HG02938 (cell line): ENCODE data around the gene RNF214.

Source experiments
- ATAC-seq: cut with Tn5 transposase; IDR thresholded peaks from one replicate; pipeline ENCODE4 v1.9.1; 2021; ENCODE audit warnings: mild to moderate bottlenecking, moderate library complexity; ENCODE audit not compliant: unreplicated experiment

Gene RNF214

DNA sequence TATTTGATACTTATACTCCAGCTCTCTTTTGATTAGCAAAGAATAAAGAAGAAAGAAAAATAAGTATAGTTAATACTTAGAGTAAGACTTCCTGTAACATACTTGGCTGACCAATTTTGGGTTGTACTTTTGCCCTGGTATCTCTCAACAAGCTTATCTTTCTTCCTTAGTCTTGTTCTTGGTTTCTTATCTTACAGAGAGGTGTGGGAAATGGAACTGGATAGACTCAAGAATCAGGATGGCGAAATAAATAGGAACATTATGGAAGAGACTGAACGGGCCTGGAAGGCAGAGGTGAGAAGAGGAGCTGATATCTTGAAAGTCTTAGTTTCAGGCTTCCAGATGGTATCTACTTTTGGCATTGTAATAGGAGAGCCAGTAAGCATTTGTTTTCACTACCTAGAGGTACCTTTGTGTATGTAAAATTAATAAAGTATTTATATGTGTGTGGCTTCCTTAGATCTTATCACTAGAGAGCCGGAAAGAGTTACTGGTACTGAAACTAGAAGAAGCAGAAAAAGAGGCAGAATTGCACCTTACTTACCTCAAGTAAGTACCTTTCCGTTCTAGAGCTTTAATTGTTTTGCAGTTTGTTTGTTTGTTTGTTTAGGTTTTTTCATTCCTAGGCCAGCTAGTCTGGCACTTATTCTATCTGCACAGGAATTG, 47.4 kb downstream of the RNF214 start:
- no peak for ATAC-seq

DNA sequence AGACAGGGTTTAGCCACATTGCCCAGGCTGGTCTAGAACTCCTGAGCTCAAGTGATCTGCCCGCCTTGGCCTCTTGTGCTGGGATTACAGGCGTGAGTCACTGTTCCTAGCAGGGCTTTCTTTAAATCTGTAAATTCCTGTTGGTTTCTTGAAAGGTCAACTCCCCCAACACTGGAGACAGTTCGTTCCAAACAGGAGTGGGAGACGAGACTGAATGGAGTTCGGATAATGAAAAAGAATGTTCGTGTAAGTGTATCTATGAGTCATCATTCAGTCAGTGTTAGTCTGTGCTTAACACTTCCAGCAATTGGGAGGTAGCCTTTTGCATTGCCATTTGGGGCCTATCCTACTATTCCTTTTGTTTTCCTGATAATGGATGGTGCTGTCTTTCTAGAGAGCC, 48.7 kb downstream of the RNF214 start:
- ATAC-seq = no peak

DNA sequence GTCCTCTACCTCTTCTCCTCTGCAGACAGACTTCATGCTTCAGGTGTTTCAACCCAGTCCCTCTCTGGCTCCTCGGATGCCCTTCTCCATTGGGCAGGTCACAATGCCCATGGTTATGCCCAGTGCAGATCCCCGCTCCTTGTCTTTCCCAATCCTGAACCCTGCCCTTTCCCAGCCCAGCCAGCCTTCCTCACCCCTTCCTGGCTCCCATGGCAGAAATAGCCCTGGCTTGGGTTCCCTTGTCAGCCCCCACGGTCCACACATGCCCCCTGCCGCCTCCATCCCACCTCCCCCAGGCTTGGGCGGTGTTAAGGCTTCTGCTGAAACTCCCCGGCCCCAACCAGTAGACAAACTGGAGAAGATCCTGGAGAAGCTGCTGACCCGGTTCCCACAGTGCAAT, 49.4 kb downstream of the RNF214 start:
- no peak for ATAC-seq

DNA sequence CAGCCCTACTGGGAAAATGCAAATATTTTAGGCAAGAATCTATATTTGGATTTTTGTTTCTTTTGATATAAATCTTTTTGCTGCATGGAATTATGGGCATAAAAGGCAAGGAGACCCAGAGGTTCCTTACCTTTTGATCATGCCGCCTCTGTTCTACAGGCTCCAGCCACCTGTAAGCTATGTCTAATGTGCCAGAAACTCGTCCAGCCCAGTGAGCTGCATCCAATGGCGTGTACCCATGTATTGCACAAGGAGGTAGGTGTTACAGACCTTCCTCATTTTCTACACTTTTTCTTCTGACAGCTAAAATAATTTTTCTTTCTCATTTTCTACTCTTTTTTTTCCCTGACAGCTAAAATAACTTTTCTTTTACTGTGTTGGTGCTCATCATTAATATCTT, 50.5 kb downstream of the RNF214 start:
- ATAC-seq = no peak

DNA sequence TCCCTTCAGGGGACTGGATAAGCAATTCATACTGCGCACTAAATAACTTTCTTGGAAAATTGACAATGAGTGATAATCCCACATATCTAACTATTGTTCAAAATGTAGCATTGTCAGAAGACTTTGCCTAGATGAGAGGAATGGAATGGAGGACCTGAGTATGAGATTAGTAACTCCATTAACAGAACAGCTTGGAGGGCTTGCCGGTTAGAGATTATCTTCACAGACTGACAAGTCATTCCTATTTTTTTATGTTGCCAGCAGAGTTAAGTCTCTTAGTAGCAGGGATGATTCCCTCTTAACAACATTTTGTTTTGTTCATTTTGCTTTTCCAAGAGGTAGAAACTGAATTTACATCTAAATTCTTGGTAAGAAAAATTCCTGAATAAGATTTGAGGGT, 51.6 kb downstream of the RNF214 start:
- ATAC-seq = no peak

DNA sequence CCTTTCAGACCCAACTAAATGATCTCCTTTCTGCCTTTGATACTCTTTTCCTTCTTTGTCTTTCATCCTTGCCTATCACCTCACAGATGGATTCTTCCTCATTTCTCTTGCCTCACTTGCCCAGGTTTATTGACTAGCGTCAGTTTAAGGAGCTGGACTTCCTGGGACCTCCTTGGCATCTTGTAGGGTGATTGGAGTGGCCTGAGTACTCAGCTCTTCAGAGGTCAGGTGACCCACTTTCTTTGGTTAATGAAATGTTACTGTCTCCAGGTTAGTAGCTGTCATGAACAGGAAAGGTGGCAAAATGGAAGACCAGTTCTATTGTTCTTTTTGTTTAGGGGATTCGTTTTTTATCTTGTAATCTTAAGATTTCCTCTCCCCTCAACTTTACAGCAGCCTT, 54.1 kb downstream of the RNF214 start:
- ATAC-seq = no peak

DNA sequence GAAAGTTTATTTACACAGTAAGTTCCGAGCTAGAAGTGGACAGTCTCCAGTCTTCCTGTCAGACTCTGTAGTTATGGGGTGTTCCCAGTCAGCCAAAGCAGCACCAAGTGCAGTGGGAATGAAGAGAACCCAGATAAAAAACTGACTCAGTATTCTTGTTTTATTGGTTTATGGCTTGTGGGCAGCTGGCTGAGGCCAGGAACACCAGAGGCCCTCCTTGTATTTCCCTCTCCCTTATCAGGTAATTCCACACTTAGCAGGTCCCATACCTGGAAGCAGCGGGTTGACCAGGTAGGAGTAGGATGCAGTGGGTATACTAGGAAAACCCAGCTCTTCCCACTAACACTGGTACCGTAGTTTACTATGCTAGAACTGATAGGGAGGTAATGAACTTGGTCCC, 55.2 kb downstream of the RNF214 start:
- ATAC-seq = no peak

DNA sequence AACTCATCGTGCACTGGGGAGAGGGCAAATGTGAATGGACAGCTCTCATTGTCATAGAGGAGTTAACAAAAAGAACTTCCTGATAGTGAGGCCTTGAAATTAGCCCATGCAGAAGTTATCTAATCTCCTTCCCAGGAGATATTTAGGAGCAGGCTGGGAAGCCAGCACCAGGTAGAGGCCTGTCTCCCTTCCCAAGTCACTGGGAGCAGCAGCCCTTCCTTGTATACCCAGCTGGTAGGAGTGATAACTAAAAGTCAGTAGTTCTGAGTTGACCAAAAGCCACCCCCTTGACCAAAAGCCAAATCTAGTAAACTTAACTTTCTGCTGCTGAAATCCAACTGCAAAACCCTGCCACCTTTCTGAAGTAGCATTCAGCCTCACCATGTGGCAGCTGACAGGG, 57.3 kb downstream of the RNF214 start:
- ATAC-seq = no peak

DNA sequence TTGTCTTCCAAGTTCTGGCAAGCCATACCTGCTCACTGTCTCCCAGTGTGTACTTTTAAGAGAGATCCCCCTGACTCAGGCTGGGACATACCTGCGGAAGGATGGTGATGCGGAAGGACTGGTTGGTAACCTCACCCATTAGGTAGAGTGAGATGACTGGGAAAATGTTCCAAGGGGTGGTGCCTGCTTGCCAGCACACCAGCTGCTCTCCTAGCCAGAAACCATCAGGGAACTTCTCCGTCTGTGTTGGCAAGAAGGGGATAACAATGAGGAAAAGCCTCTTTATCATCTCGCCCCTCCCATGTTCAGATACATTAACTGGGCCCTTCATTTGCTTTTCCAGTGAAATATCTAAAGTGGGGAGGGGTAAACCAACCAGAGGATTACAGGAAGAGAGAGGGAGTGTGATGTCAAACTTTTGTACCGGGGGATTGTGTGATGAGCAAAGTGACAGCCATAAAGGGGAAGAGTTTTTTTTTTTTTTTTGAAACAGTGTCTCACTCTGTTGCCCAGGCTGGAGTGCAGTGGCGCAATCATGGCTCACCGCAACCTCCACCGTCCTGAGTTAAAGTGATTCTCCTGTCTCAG, 58.4 kb downstream of the RNF214 start, which contains the start of gene BACE1-AS:
Gene BACE1-AS (plus strand): TSS at position 538 of the 588 bp plus-strand sequence.
- ATAC-seq = no peak

DNA sequence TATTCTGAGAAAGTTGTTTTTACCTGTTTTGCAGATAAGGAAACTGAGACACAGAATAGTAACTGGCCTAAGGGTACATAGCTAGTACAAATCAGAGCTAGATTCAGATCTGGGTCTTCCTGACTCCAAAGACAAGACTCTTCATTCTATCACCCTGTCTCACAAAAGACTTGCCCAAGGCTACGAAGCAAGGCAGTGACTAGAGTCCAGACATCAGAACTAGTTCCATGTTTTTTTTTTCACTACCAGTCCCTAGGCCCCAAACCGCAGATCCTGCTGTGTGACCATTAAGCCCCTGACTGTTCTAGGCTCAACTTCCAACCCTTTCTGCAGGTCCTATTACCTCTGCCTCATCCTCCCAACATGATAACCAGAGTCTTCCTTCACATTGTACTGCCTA, 60.1 kb downstream of the RNF214 start:
- no peak for ATAC-seq

DNA sequence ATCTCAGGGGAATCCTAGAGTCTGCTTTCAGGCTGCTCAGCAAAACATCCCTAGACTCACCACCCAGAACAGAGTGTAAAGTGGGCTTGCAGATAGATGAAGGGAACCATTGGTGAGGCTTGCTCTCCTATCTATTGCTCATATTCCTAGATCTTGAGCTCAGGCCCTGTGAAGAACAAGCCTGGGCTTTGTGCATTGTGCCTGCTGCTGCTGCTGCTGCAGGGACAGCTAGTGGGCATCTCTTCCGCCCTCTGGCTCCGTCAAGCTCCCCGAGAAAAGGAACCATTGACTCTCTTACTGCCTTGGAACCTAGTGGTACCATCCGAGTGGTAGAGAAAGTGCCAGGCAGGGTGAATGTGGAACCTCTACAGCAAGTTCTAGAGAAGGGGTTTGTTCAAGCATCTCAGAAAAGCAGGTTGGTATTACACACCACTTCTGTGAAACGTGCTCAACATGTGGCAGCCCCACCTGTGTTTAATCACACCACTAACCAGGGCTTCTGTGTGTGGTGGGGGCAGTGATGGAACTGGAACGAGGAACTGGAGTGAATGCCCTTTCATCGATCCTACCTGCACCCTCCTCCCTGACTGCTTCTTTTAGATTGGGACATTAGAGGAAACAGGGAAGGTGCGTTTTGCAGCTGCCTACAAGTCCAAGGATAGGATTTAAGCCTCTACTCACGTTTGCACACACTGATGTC, 63.1 kb downstream of the RNF214 start:
- ATAC-seq = no peak

DNA sequence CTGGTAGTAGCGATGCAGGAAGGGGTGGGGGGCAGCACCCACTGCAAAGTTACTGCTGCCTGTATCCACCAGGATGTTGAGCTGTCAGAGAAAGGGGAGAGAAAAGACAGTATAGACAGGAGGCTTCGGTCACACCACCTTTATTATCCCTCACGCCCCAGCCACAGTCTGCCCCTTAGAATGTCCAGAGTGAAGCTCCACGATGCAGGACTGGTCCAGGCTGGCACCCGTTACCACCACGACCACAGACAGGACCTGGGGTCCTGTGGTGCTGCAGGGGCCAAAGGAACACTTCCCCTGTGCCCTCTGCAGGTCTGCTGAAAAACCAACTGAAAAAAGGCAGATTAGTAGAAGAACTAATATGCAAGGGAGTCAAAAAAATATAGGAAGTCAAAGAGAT, 64.4 kb downstream of the RNF214 start:
- no peak for ATAC-seq

DNA sequence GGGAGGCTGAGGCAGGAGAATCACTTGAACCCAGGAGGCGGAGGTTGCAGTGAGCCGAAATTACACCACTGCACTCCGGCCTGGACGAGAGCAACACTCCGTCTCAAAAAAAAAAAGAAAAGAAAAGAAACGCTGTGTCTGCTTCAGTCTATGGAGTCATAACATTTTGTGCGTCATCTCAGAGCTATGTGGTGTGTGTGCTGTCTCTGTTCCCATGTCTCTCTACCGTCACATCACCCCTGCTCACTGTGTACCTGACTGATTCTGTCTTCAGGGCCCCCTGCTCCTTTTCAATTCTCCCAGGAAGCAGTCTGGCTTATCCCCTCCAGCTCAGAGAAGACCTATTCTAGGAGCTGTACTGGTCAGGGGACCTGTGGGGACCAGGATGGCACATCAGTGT, 65.7 kb downstream of the RNF214 start:
- ATAC-seq = no peak

DNA sequence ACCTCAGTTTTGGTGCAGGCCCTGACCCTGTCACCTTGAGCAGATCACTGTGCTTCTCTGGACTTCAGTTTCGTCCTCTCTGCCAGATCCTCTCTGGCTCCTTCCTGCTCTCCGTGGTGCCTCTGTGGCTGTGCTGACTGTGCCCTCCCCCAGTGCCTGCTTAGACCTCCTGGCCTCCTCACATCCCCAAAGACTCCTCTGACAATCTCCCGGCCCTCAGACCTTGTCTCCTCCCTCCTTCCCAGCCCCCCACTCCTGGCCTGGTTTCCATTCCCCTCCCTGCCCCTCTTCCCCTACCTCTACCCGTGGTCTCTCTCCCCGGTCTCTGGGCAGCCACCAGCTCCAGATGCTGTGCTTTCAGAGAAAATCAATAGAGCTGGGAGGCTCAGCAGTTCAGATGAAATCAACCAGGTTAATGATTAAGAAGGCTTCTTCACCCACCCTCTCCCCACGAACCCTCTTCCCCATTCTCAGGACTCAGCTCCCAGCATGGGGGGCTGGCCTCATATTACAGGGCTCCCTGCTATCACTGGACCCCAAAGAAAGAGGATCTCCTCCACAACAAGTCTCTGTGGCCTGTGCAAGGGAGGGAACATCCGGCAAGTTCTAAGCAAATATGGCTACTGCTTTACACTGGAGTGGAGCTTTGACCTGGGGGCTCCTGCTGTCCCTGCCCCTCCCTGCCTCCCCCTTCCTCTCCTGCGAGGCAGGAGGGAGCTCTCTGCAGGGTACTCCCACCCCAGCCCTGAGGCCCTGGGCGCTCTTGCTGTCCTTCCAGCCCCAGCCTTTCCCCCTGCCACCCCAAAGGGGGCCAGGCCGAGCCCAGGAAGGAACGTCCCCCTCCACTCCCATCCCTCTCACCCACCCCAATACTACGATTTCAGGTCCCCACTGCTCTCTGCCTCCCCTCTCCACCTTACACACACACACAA, 67.1 kb downstream of the RNF214 start:
- ATAC-seq = no peak

DNA sequence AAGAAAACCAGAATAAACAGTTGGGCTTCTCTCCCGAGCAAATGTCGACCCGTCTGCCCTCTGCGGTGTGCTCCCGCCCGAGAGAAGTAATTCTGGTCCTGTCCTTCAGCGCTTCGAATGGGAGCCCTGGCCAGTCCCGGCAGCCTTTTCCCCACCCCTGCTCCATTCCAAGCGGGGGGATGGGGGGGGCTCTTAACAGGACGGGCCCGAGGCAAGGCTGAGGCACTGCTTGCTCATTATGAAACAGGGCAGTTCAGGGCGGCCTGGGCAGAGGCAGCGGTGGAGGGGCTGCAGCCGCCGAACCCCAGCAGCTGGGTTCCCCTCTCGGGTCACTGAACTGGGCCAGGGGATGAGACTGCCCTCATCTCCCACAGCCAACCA, 67.8 kb downstream of the RNF214 start:
- ATAC-seq = no peak

DNA sequence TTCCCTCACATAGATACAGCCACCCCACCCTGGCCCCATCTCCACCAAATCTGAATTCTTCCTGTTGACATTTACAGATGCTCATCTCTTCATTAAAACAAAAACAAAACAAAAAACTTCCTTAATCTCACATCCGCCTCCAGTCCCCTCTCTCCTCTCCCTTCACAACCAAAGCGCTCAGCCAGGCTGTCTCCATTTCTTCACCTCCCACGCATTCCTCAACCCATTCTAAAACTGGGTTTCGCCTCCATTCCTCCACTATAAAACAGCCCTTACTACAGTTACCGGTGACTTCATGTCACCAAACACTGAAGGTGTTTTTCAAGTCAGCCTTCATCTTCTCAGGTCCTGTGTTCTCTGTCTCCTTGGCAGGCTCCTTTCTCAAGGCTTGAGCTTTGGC, 68.3 kb downstream of the RNF214 start:
- no peak for ATAC-seq

DNA sequence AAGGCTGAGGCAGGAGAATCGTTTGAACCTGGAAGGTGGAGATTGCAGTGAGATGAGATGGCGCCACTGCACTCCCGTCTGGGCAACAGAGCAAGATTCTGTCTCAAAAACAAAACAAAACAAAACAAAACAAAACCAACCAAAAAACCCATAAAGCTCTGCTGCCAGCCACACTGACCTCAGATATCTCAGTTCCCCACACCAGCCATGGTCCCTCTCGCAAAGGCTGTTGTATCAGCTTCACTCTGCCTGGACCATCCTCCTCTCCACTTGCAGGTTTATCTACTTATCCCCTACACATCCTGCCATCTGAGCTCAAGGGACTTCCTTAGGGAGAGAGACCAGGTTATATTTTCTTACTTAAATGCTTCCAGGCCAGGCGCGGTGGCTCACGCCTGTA, 69.8 kb downstream of the RNF214 start:
- ATAC-seq = no peak

DNA sequence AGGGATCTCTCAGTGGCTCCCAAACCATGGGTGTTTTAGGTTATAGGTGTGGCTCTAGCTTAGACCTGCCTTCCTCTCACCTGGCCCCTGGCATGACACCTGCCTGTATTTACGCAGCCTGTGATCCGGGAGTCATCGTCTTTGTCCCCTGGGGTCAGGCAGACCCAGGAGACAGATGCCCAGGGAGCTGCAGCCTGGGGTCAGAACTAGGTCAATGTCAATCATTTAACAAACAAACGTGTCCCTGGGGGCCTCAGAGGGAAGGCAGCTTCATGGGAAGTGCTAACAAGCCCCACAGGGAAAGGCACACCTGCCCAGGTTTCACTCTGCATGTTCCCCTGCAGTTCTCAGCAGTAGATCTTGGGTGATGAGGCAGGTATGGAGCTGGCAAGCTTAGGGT, 70.6 kb downstream of the RNF214 start:
- no peak for ATAC-seq

DNA sequence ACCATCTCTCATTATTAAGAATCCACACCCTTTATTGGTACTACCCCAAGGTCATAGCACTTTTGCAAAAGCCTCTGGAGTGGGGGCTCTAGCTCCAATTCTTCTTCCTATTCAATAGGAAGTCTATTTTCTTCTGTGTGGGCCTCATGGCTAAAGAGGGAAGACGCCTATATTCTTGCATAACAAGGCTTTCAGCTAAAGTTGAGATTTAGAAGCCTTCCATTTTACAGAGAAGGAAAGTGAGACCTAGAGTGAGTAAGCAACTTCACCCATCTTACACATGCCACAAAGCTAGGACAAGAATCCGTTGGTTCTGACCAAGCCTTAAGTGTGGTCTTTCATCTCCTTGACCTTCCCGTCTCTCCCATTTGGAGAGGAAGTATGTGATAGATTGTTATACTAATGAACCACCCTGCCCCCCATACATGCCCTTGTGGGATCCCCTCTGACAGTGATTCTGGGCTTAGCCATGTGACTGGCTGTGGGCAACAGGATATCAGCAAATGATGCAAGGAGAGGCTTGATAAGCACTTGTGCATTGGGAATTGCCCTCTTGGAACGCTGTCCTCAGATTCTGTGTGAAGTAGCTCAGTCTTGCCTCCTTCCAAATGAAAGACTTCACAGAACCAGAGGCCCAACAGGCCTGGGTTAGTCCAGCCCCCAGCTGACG, 71.3 kb downstream of the RNF214 start:
- ATAC-seq = no peak

DNA sequence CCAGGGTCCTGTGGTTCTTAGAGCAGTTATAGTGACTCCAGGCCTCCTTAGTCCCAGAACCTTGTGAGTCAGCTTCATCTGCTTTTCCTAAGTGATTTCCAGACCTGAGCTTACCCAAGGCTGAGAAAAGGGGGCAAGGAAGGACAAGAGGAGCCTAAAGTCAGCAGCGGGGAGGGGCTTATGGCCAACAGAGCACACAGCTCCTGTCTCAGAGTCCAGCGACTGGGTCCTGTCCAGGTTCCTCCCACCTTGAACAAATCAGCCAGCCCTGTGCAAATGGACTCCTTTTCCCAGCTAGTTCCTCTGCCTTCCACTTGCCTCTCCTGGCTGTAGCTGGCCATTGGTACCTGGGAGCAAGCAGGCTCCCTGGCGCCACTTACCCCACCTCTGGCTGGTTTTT, 72.7 kb downstream of the RNF214 start:
- no peak for ATAC-seq

DNA sequence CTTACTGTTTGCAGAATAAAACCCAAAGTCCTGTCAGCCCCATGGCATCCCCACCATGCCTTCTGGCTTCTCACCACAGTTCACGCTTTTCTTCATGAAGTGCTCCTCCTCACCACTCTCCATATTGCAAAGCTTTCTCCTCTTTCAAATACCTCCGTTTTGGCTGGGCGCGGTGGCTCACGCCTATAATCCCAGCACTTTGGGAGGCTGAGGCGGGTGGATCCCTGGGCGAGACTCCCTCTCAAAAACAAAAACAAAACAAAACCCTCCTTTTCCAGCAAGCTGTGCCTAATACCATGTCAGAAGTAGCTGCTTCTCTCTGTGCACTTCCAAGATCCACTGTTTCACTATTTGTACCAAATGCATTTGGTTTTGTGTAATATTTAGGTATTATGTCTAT, 76.8 kb downstream of the RNF214 start:
- ATAC-seq = no peak
